Stomach smooth muscle (tissue), 2 donors: ENCODE measurements around the gene SLC26A9.

Experiments used
- H3K27ac ChIP-seq: one replicate; pipeline ENCODE4 v1.7.0; 2013; ENCODE audit warnings: mild to moderate bottlenecking, low read length, inconsistent platforms
- H3K27me3 ChIP-seq, 2 donors: one replicate each; pipeline ENCODE4 v1.7.0; 2013; ENCODE audit warnings: low read length in 2 of 2; ENCODE audit not compliant: insufficient read depth in 2 of 2, control insufficient read depth in 1 of 2
- H3K36me3 ChIP-seq, 2 donors: one replicate each; pipeline ENCODE4 v1.7.0; 2013; ENCODE audit warnings: low read length in 2 of 2; ENCODE audit not compliant: control insufficient read depth in 2 of 2, insufficient read depth in 2 of 2
- H3K4me1 ChIP-seq: one replicate; pipeline ENCODE4 v1.7.0; 2013; ENCODE audit warnings: low read length; ENCODE audit not compliant: control insufficient read depth, insufficient read depth
- H3K4me3 ChIP-seq, 2 donors: one replicate each; pipeline ENCODE4 v1.7.0; 2013; ENCODE audit warnings: low read length in 2 of 2
- H3K9ac ChIP-seq, 2 donors: one replicate each; pipeline ENCODE4 v1.7.0; 2013; ENCODE audit warnings: low read length in 2 of 2, mild to moderate bottlenecking in 1 of 2
- H3K9me3 ChIP-seq, 2 donors: one replicate each; pipeline ENCODE4 v1.7.0; 2013; ENCODE audit warnings: low read length in 2 of 2; ENCODE audit not compliant: control insufficient read depth in 2 of 2
- donor health status: healthy.
- donor health status: Pancreatic carcinoma.

Gene SLC26A9

GRCh38 chr1:205934788-205935187 is 8.5 kb downstream of the SLC26A9 start:
- H3K27me3 ChIP-seq = peaks cover 7 to 8% of the 10 kb centered on the region in 2 donors
- H3K4me1 ChIP-seq = no peaks in the 10 kb centered on the region
- H3K9ac ChIP-seq = no peak overlapping the region
- H3K27ac ChIP-seq = no peak overlapping the region
- no peak overlapping the region for H3K4me3 ChIP-seq
- H3K36me3 ChIP-seq = no peaks in the 10 kb centered on the region
- no peaks in the 10 kb centered on the region for H3K9me3 ChIP-seq

- Histone ChIP-seq H3K9me3 (no peaks in the 10 kb centered on the region), H3K4me3 (no peak overlapping the region), H3K27ac (no peak overlapping the region), H3K27me3 (peaks cover 5 to 8% of the 10 kb centered on the region in 2 donors), H3K9ac (no peak overlapping the region), H3K36me3 (no peaks in the 10 kb centered on the region), H3K4me1 (no peaks in the 10 kb centered on the region)
These were observed 9.3 kb downstream of the SLC26A9 start for GRCh38 chr1:205933671-205934618.

DNA sequence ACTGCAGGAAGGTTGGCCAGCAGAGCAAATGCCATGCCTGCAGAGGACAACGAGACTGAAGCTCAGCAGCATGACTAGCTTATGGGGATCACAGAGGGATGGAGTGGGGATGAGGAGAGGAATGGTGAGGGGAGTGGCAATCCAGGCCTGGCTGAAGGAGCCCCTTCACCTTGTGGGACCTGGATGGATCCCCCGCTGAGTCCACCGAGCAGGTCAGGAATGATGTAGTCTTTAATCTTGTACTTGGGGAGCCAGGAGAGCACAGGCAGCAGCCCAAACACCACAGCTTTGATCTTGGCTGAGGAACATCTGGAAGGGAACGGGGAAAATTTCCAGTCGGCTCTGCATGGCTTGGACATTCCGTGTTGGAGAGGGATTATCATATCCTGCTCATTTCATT is 10.5 kb downstream of the SLC26A9 start:
- H3K36me3 ChIP-seq = no peaks in the 10 kb centered on the region
- no peak overlapping the region for H3K9ac ChIP-seq
- no peak overlapping the region for H3K4me3 ChIP-seq
- H3K9me3 ChIP-seq = no peaks in the 10 kb centered on the region
- H3K4me1 ChIP-seq = no peaks in the 10 kb centered on the region
- H3K27me3 ChIP-seq = peaks cover 3 to 4% of the 10 kb centered on the region in 2 donors
- H3K27ac ChIP-seq = no peak overlapping the region

GRCh38 chr1:205930799-205931281 is 12.4 kb downstream of the SLC26A9 start:
- H3K27me3 ChIP-seq = peaks cover 0 to 2% of the 10 kb centered on the region in 2 donors
- H3K4me1 ChIP-seq = no peaks in the 10 kb centered on the region
- H3K9ac ChIP-seq = no peak overlapping the region
- H3K36me3 ChIP-seq = no peaks in the 10 kb centered on the region
- no peak overlapping the region for H3K27ac ChIP-seq
- no peak overlapping the region for H3K4me3 ChIP-seq
- no peaks in the 10 kb centered on the region for H3K9me3 ChIP-seq

DNA sequence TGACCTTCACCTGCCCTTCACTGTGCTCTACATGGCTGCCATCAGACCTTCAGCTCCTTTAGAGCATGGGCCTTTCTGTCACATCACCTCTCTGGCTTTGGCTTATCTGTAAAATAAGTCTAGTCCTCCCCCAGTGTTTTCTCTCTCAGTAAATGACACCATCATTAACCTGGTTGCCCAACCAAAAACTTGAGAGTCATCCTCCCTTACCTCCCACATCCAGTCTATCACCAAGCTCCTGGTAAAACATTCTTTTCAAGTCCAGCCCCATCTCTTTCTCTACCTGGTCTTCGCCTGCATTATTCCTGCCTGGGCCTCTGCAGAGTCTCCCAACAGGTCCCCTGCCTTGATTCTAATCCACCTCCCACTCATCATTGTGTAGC is 13.1 kb downstream of the SLC26A9 start:
- no peaks in the 10 kb centered on the region for H3K36me3 ChIP-seq
- H3K27ac ChIP-seq = no peak overlapping the region
- H3K9me3 ChIP-seq = no peaks in the 10 kb centered on the region
- peaks cover 0 to under 1% of the 10 kb centered on the region in 2 donors for H3K27me3 ChIP-seq
- no peaks in the 10 kb centered on the region for H3K4me1 ChIP-seq
- H3K4me3 ChIP-seq = no peak overlapping the region
- H3K9ac ChIP-seq = no peak overlapping the region

DNA sequence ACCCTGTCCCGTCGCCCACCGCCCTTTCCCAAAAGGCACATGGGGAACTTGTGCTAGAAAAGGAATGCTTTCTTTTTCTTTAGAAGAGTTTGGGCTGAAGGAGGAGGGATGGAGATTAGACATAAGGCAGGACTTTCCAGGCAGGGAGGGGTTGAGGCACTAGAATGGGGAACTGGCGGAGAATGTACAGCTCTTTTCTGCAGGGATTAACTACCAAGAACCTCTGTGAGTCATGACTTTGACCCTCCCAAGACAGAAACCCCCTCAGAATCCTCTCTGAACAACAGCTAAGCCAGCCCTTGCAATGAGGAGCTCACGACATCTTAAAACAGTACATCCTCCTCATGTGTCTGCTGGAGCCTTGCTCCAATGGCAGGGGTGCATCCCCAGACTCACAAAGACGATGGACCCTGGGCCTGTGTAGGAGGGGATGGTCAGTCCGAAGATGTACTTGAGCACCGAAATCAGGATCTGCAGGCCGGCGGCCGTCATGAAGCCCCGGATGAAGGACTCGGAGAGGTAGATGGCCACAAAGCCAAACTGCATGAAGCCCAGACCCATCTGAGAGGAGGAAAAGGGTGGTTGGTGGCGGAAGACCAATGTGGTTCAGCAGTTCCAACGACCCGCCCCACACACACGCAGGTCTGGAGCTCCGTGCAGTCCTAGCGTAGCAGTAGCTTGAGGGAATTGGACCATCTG is 13.6 kb downstream of the SLC26A9 start:
- Histone ChIP-seq H3K27me3 (no peaks in the 10 kb centered on the region), H3K9me3 (no peaks in the 10 kb centered on the region), H3K27ac (no peak overlapping the region), H3K36me3 (no peaks in the 10 kb centered on the region), H3K4me1 (no peaks in the 10 kb centered on the region), H3K4me3 (no peak overlapping the region), H3K9ac (no peak overlapping the region)

DNA sequence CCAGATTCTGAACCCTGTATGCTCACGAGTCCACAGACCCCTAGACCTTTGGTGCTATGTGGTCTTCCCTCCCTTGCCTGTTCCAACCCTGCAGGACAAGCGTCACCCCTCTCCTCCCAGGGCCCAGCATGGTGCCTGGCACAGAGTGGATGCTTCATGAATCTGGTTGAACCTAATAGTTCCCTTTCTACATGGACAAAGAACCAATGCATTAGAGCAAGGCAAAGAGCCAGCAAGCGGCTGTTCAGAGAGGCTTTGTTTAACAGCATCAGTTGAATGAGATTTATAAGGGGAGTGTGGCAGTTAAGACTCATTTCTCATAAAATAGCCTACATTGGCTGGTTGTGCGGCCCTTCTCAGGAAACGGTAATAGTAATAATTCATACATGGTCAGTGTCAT is 14.9 kb downstream of the SLC26A9 start:
- Histone ChIP-seq H3K4me1 (no peaks in the 10 kb centered on the region), H3K27ac (no peak overlapping the region), H3K4me3 (no peak overlapping the region), H3K27me3 (no peaks in the 10 kb centered on the region), H3K9me3 (no peaks in the 10 kb centered on the region), H3K9ac (no peak overlapping the region), H3K36me3 (no peaks in the 10 kb centered on the region)

- H3K4me1 ChIP-seq = no peaks in the 10 kb centered on the region
- H3K36me3 ChIP-seq = no peaks in the 10 kb centered on the region
- no peaks in the 10 kb centered on the region for H3K9me3 ChIP-seq
- no peak overlapping the region for H3K4me3 ChIP-seq
- no peaks in the 10 kb centered on the region for H3K27me3 ChIP-seq
- H3K27ac ChIP-seq = no peak overlapping the region
- no peak overlapping the region for H3K9ac ChIP-seq
These were observed 15.6 kb downstream of the SLC26A9 start for GRCh38 chr1:205927676-205928075.

DNA sequence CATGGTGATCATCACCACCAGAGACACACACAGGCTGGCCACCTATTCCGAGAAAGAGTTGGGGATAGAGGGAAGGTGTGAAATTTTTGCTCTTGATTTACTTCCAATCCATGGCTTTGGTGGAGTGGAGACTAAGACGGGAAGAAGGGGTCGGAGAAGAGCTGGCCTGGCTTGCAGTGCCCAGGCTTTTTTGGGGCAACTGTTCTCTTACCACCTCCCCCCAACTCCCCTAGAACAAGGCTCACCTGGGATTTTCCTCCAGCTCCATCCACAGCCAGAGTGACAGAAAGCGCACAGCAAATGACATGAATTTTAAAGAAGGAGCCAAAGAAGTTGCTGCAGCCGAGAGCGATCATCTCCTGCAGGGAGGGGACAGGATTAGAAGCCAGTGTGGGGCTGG is 16.0 kb downstream of the SLC26A9 start:
- H3K4me1 ChIP-seq = no peaks in the 10 kb centered on the region
- no peaks in the 10 kb centered on the region for H3K27me3 ChIP-seq
- H3K4me3 ChIP-seq = no peak overlapping the region
- no peaks in the 10 kb centered on the region for H3K36me3 ChIP-seq
- no peak overlapping the region for H3K9ac ChIP-seq
- H3K27ac ChIP-seq = no peak overlapping the region
- H3K9me3 ChIP-seq = no peaks in the 10 kb centered on the region

GRCh38 chr1:205926636-205927035 is 16.6 kb downstream of the SLC26A9 start:
- Histone ChIP-seq H3K27ac (no peak overlapping the region), H3K4me3 (no peak overlapping the region), H3K9ac (no peak overlapping the region), H3K4me1 (no peaks in the 10 kb centered on the region), H3K9me3 (no peaks in the 10 kb centered on the region), H3K36me3 (no peaks in the 10 kb centered on the region), H3K27me3 (no peaks in the 10 kb centered on the region)

GRCh38 chr1:205926213-205926612 is 17.0 kb downstream of the SLC26A9 start:
- H3K27me3 ChIP-seq = no peaks in the 10 kb centered on the region
- H3K27ac ChIP-seq = no peak overlapping the region
- H3K4me1 ChIP-seq = no peaks in the 10 kb centered on the region
- no peaks in the 10 kb centered on the region for H3K36me3 ChIP-seq
- no peaks in the 10 kb centered on the region for H3K9me3 ChIP-seq
- no peak overlapping the region for H3K9ac ChIP-seq
- H3K4me3 ChIP-seq = no peak overlapping the region
